Renal pelvis (tissue), 4 donors: ENCODE data around the gene DNAJA1. TPM values are rescaled to one million over a fixed set of nuclear protein-coding genes. Genes with fewer than 3 reads are reported as not detected.

Experiments
- DNase-seq: peaks from one replicate; pipeline ENCODE4 v3.0.0-alpha.2; 2013
- polyA plus RNA-seq, 3 donors: library from polyadenylated mRNA; unstranded; fragments of 120-200 nt; gene quantifications; one replicate each; pipeline ENCODE4 v1.2.1, GENCODE V29; 2013; ENCODE audit not compliant: insufficient read length in 3 of 3

The DNAJA1 gene
- polyA plus RNA-seq, 3 donors = 209 to 268 (median 237) TPM

DNA sequence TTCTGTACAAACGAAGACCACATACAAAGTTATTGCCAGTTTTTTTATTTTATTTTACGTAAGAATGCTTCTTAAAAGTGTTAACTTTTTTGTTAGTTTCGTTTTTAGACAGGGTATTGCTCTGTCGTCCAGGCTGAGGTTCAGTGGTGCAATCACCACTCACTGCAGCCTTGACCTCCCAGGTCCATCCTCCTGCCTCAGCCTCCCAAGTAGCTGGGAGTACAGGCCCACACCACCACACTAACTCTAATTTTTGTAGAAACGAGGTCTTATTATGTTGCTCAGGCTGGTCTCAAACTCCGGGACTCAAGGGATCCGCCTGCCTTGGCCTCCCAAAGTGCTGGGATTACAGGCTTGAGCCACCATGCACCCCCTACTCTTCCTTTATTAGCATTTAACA is 2.3 kb upstream of the DNAJA1 start:
- no peak for DNase-seq

DNA sequence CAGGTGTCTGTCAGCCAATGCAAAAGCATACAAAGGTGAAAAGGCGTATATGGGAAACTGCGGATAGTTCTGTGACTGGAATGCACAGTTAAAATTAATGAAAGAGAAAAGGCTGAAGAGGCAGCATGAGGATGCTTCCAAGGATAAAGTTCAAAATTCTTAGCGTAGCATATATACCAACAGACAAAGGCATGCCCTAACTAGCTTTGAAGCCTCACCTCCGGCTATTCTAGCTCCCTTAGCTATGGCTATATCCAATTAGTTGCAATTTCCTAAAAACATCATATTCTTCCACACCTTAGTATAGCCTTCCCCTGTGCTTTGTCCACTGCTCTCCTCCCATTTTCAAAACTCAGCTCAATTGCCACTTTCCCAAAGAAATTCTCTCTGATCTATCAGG is 1.4 kb upstream of the DNAJA1 start:
- DNase-seq = no peak

DNA sequence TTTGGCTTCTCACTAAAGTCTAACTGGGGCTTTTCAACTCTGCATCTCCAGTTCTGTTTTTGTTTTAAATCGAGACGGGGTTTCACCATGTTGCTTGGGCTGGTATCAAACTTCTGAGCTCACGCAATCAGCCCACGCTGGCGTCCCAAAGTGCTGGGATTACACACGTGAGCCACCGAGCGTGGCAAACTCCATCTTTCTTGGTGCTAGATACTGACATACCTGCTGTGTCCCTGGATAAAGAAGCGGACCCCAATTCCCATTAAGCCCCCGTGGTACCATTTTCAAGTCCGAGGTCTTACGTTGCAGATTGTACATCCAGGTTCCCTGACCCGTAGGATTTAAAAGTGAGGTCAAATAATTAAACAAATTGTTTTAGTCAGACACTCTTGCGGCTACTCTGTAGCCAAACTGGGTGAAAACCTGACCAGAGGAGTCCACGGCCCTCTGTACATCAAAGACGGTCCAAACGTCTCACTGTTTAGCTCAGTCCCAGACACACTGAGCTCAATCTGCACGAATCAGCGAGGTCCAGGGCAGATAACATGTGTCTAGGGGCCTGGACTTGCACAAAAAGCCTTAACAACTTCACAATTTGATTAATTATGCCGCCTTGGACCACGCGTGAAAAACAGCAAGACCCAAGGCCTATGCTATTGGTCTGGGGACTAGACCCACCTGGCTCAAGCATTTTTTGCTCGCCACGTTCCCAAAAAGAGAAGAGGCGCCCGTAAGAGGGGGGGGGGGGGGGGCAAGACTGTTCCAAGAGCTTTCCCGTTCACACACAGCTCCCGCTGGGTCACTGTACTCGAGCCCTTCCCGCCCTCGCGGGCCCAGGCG is 727 bp upstream of the DNAJA1 start:
- no peak for DNase-seq

DNA sequence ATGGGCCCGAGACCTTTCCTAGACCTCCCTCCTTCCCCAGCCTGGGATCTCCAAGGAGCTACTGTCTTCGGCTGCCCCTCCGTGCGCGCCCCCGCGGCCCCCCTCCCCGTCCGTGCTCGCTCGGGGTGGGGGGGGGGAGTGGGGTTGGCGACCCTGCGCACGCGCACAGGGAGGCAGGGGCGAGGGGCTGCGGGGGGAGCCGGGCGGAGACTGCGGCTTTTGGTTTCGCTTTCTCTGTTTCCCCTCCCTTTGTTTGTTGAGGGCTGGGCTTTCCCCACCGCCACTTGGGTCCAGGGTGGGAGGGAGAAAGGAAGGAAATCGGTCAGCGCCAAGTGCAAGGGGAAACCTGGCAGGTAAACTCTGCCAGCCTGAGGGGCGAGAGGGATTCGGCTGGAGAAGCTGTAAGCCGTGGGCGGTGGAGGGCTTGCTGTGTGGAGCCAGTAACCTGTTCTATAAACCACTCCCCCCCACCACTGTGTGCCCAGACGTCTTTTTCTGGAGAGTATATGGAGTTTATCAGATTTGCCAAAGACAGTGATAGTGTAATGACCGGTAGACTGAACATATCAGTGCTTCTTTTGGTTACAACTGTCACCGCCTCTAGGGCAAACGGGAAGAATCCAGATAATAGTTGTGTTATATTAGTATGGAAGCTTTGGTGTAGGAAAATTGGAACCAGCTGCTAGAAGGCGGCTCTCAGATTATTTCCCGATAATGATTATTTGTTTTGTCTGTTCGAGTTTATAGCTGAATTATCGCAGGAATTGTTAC is 684 bp downstream of the DNAJA1 start:
- peak; percentile 75 for DNase-seq

DNA sequence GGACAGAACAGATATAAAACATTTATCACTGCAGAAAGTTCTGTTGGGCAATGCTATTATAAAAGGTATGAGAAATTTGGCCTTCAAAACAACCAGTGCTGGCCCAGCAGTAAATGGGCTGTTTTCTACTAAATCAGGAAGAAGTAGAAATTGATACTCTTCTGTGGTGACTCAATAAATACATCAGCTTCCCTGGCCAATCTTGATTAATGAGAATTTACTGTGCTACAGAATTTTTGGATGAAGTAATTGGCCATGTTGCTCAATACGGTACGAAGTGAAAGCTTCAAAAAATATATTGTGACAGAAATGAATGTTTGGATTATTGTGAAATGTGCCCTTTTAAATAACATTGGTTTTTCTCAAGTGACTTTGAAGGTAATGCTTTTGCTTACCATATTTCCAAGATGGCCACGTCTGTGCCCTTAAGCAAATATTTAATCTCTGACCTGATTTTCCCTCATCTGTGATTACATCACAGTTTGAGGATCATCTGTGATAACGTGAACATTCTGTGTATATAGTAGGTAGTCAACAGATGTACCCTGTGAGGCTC is 4.2 kb downstream of the DNAJA1 start:
- no peak for DNase-seq

DNA sequence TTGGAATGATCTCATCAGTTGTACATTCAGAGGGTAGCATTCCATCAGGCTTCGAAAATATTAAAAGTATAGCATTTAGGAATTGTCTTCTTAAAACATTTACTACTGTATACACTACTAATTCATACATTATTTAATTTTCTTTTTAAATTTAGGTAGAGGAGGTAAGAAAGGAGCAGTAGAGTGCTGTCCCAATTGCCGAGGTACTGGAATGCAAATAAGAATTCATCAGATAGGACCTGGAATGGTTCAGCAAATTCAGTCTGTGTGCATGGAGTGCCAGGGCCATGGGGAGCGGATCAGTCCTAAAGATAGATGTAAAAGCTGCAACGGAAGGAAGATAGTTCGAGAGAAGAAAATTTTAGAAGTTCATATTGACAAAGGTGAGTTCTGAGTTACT is 5.2 kb downstream of the DNAJA1 start:
- no peak for DNase-seq

DNA sequence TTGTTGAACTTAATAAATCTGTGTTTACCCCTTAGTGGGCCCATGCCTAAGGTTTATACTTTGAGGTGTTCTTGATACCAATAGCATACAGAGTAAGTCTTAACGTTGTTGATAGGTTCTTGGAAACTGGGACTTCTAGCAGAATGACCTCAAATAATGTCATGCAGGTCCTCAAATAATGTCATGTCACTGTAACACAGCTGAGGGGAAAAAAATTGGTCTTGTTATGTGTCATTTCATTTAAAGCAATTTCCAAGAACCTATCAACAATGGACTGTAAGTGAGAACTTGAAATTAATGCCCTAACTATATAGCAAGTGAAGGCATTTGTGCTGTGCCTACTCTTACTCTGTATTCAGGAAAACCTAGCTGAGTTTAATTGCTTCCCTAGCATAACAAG is 7.2 kb downstream of the DNAJA1 start:
- DNase-seq = no peak

DNA sequence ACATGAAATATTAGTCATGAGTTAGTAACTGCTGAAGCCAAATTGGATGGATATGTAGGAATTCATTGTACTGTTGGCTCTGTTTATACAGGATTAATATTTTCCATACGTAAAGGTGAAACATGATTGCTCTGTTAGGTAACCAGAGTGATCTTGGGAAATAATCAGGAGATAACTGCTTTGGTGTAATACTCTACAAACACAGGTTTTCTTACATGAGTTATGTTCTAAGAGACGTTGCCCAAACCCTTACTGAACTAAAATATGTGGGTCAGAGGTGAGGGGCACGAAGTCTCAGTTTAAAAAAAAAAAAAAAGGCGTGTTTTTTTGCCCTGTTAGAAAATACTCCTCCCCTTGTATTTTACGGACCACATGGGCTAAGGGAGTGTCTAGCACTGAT is 7.8 kb downstream of the DNAJA1 start:
- DNase-seq = no peak

DNA sequence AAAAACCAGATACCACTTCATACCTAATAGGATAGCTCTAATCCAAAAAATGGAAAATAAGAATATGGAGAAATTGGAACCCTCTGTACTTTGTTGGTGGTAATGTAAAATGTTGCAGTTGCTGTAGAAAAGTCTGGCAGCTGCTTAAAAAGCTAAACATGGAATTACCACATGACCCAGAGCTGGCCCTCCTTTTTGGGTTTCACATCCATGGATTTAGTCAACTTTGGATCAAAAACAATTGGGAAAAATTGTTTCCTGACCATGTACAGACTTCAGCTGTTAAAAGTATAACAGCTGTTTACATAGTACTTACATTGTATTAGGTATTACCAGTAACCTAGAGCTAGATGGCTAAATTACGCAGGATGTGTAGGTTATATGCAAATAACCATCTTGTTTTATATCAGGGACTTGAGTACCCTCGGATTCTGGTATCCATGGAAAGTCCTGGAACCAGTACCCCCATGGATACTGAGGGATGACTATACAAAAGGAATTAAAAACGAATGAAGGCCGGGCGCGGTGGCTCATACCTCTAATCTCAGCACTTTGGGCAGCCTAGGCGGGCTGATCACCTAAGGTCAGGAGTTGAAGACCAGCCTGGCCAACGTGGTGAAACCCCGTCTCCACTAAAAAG is 15.8 kb downstream of the DNAJA1 start:
- DNase-seq = no peak

DNA sequence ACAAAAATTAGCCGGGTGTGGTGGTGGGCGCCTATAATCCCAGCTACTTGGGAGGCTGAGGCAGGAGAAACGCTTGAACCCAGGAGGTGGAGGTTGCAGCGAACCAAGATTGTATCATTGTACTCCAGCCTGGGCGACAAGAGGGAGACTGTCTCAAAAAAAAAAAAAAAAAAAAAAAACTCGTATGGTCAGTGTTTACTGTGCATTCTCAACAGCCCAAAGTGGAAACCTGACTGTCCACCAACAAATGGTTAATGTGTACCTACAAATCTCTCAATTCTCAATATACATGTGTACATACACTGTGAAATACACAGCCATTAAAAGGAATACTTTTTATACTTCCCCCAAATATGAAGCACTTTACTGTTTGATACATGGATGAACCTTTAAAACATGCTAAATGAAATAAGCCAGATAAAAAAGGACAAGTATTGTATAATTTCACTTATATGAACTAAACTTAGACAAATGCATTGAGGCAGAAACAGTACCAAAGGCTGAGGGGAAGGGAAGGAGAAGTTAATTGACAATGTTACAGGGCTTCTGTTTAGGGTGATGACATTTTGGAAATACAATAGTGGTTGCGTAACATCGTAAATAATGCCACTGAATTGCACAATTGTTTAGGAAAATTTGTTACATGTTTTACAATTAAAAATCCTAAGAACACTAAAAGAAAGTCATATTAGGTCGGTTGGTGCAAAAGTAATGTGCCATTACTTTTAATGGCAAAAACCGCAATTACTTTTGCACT is 16.5 kb downstream of the DNAJA1 start:
- no peak for DNase-seq

DNA sequence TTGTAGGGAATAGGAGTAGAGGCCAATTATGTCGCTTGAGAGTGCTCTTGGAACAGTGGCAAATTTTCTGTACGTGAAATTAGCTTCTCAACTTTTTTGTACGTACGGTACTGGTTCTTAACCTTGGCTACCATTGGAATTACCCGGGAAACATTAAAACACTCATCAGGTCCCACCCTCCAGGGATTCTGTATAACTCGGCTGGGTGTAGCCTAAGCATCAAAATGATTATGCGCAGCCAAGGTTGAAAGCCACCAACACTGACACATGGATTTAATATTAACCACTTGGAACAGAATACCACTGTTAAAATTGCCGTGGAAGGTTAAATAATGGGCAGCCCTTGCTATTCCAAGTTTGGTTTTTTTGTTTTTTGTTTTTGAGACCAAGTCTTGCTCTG is 17.4 kb downstream of the DNAJA1 start:
- no peak for DNase-seq

DNA sequence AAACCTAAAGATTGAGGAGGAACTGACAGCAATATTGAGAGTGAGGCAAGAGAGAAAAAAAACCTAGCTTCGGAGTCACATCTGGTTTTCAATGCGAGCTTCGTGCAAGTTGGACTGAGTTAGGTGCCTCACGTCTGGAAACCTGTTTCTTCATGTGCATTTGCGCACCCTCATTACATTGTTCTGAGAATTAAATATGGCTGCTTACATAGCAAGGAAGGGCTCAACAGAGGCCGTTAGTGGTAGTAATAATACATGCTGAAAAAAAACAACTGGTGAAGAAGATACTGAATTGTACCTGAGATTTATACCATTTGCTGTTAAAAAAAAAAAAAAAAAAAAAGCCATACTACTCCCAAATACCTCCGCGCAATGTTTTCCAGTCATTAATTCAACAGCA is 18.6 kb downstream of the DNAJA1 start:
- DNase-seq = no peak

DNA sequence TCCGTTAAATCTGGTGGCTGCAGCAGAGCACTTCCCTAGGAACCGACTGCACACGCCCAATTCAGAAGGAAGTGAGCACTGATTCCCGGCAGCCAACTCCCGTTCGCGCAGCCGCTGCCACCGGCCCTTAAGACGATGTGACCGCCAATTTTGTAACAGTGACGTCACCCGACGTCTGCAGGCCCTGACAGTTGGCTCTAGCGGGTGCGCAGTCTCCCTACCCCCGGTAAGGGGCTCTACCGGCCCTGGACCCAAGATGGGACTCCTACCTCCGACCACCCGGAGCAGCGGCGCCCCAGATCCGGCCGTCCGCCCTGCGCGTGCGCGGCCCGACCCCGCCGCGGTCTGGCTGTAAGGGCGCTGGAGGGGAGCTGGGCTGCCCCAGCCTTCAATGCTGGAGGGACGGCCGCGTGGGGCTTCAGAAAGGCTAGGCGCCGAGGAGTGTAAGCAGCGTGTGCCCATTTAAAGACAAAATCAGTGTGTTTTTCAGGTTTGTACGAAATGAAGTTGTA is 19.1 kb downstream of the DNAJA1 start:
- peak; percentile 82 for DNase-seq

DNA sequence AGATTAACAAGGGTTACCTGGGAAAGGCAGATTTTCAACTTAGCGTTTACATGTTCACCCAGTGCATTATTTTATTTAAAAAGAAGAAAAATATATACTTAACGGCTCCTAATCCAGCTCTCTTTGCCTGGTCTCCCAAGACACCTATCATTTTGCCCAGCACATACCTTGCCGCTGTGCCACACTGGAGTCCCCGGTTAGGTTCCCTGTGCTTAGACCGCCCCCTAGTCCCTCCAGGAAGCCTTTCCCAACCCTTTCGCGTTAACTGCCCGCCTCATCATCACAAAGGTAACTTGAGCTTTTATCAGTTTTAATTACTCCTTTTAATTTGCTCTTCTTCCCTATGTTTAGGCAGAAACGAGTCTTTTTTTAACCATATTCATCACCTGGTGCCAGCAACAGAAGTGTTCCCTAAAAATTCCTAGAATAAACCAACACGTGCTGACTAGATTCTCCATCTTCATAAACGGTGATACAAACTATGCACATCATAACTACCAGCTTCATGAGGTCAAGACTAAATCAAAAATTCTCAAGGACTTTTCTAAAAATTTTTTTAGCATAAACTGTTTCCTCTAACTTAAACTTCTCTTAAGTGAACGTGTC is 19.7 kb downstream of the DNAJA1 start:
- no peak for DNase-seq

DNA sequence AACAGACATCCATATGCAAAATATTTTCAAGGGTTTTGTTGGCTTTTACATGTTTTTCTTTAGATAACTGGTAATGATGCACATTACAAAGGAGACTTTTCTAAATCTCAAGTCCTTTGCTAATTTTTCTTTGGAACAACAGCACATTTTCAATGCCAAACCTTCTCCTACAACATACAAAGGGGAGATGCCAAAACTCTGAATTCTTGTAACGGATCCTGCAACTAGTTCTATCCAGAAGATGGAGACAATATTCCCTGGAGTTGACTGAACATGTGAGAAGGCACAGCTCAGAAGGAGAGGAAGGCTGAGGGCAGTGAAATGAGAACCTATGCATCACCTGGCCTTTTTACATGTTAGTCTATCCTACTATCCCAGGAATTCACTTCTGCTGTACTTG is 21.0 kb downstream of the DNAJA1 start:
- no peak for DNase-seq

DNA sequence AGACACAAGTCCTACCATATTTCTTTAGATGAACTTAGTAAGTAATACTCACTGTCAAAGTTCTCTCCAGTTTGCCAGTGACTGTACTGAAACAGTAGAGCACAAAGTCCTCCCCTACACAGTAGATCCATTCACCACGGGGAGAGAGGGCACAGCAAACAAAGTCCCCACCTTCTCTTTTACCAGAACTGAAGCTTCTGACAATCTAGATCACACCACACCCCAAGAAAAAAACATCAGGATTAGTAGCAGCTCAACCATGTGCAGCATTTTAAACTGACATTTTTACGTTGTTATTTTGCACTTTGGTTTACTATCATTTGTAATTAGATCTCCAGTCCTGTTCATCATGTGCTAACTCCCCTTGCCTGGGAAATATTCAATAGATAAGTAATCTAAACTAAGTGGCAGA is 23.0 kb downstream of the DNAJA1 start:
- no peak for DNase-seq

DNA sequence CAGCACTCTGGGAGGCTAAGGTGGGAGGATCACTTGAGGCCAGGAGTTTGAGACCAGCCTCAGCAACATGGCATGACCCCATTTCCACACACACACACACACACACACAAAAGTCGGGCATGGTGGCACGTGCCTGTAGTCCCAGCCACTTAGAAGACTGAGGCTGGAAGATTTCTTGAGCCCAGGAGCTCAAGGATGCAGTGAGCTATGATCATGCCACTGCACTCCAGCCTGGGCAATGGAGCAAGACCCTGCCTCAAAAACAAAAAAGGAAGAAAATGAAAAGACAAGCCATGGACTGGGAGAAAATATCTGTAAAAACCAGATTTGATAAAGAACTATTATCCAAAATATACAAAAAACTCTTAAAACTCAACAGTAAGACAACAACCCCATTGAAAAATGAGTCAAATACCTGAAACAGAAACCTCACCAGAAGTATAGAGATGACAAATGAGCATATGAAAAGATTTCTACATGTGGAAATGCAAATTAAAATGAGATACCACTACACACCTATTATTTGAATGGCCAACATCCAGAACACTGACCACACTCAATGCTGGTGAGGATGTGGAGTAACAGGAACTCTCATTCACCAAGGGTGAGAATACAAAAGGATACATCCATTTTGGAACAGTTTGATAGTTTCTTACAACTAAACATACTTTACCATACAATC is 24.7 kb downstream of the DNAJA1 start:
- DNase-seq = no peak

DNA sequence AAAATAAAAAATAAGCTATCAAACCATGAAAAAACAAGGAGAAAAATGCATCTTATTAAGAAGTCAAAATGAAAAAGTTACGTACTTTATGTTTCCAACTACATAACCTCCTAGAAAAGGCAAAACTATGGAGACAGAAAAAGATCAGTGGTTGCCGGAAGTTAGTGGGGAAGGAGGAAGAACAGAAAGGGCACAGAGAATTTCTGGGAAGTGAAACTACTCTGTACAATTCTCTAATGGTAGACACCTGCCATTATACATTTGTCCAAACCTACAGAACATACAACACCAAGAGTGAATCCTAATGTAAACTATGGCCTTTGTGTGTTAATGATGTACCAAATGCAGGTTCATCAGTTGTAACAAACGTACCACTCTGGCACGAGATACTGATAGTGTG is 26.1 kb downstream of the DNAJA1 start:
- no peak for DNase-seq

DNA sequence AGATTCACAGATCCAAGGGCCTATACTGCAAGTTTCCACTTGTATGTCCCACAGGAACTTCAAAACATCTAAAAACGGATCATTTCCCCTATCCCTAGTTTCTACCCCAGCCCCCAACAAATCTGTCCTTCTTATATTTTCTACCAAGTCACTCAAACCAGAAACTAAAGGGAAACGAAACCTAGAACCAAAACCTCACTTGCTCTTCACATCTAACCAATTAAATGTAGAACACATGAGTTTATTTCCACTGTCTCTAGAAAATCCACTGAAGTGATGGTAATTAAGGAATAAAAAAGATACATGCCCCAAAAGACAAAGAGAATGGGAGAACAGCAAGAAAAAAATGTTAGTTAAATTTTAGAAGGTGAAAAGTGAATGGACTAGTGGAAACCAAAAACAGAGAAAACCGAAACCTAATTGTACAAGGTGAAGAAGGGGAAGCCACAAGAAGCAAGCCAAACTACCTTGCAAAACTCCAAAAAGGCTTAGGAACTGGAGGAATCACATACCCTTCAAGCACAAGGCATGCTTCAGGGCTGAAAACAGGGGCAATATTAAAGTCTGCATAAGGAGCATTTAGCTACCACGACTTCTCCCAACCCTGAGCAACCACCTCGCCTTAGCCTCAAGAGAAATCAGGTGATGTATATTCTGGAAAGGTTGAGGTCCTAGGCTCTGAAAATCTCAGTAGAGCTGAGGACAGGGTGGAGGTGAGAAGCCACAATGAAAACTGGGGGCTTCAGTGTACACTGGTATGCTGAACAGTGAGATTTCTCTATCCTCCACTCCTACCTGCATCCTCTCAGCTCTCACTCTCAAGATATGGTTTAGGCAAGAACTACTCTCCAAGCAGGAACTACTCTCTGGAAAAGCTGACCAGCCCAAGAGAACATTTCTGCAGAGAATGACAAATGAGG is 40.3 kb downstream of the DNAJA1 start:
- DNase-seq = no peak
